ENCODE data around the gene NEU2.

Gene NEU2

DNA sequence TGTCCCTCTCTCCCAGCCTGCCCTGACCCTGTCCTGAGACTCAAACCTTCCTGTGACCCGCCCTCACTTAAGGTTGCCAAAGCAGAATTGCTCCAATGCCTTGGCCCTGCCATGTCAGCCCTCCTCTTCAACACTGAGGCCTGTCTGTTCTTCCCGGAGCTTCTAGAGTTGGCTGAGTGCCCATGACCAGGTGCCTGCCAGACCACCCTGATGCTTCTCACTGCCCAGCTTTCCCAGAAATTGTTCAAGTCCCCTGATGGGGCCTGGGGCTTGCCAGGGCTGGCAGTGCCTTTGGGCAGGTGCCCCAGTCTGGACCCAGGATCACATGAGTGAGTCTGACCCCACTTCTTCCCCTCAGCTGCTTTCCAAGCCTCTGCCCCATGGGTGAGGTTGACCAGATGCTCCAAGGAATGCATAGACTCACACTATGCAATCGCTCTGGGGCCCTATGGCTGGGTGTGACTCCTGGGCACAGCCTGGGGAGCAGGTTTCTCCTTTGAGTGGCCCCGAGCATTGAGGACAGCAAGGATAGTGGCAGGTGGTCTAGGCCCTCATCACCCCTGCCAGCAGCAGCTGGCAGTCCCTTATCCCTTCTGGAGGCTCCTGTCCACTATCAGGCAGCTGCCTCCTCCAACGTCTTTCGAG lies 24.6 kb downstream of the NEU2 start:
- TF ChIP-seq, protein P1, sequence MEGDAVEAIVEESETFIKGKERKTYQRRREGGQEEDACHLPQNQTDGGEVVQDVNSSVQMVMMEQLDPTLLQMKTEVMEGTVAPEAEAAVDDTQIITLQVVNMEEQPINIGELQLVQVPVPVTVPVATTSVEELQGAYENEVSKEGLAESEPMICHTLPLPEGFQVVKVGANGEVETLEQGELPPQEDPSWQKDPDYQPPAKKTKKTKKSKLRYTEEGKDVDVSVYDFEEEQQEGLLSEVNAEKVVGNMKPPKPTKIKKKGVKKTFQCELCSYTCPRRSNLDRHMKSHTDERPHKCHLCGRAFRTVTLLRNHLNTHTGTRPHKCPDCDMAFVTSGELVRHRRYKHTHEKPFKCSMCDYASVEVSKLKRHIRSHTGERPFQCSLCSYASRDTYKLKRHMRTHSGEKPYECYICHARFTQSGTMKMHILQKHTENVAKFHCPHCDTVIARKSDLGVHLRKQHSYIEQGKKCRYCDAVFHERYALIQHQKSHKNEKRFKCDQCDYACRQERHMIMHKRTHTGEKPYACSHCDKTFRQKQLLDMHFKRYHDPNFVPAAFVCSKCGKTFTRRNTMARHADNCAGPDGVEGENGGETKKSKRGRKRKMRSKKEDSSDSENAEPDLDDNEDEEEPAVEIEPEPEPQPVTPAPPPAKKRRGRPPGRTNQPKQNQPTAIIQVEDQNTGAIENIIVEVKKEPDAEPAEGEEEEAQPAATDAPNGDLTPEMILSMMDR (IDR thresholded peaks at IDR 0.05; ENCODE audit: low read length, missing control alignments), result no peak
- no peak for DNase-seq (ENCODE audit: low read depth)
- H3K4me3 ChIP-seq (replicated peaks; ENCODE audit: low read depth, low read length), result no peak overlapping the region

DNA sequence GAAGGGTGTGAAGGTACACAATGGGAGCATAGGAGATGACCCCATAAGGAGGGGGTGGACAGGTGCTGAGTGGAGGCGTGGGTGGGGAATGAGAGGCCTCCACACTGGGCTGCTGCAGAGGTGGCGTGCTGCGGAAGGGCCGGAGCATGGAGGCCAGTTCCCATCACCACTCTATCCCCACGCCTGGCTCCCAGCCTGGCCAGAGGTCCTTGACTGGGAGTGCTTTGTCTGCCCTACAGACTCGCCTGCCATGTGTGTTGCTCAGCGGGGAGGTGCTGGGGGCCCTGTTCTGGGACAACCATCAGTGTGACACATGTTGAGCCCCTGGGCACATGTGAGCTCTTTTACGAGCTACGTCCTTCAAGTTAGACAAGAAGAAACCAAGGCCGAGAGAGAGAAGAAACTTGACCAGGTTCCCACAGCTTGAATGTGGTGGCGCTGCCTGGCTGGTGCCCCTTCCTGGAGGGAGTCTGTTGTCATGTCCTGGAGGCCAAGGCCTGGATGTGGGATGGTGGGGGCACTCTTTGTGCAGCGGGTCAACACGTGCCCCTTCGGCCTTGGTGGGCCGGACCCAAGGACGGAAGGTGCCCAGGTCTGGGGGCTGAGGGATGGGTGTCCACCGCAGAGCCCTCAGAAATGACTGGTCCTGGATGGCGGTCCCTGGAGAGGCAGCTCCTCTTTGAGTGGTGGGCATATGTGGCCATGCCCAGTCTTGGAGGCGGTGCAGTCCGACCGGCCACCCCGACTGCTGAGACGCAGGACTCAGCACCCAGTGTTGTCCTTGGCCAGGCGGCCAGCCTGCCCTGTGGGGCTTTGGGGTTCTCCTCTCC lies 26.5 kb downstream of the NEU2 start:
- DNase-seq (ENCODE audit: low read depth), result no peak
- H3K4me3 ChIP-seq (replicated peaks; ENCODE audit: low read depth, low read length), result no peak overlapping the region
- TF ChIP-seq, protein P1 (IDR thresholded peaks at IDR 0.05; ENCODE audit: low read length, missing control alignments), result no peak

DNA sequence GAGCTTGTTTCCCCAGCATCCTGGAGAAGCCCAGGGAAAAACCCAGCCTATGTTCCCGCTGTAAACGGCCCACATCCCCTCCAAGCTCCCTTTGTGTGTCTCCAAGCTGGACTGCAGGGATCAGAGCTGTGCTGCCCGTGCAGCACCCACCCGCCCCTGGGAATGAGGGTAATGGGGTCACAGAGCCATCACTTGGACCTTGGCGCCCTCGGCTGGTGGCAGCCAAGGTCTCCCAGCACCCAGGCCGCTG lies 27.0 kb downstream of the NEU2 start:
- H3K4me3 ChIP-seq (replicated peaks; ENCODE audit: low read depth, low read length), result no peak overlapping the region
- no peak for DNase-seq (ENCODE audit: low read depth)
- TF ChIP-seq, protein P1 (IDR thresholded peaks at IDR 0.05; ENCODE audit: low read length, missing control alignments), result no peak

DNA sequence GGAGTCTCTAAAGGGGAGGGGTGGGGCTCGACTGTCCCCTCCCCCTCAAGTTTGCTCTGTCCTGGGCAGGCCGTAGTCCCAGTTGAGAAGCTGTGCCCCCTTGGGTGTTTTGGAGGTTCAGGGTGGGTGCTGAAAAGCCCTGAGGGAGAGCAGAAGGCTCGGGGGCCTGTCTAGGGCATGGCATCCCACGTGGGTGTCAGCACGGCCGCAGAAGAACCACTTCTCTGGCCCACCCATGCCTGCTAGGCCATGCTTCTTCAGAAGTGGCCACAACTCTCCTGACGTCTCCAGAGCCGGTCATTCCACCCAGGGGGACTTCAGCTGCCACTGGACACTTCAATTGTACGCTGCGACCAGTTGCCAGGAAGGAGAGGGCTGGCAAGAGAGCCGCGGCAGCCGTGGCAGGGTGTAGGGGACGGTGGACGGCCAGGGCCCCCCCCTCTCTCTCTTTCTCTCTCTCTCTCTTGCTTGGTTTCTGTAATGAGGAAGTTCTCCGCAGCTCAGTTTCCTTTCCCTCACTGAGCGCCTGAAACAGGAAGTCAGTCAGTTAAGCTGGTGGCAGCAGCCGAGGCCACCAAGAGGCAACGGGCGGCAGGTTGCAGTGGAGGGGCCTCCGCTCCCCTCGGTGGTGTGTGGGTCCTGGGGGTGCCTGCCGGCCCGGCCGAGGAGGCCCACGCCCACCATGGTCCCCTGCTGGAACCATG lies 27.5 kb downstream of the NEU2 start, which contains the start of gene INPP5D:
Gene INPP5D, plus strand, starts transcription at position 546 of the 704 bp plus-strand sequence. Its CDS starts 137 bp downstream, at position 683.
- H3K4me3 ChIP-seq (replicated peaks; ENCODE audit: low read depth, low read length), result no peak within 1 kb of the TSS
- TF ChIP-seq, protein P1 (IDR thresholded peaks at IDR 0.05; ENCODE audit: low read length, missing control alignments), result no peak
- no peak for DNase-seq (ENCODE audit: low read depth)

DNA sequence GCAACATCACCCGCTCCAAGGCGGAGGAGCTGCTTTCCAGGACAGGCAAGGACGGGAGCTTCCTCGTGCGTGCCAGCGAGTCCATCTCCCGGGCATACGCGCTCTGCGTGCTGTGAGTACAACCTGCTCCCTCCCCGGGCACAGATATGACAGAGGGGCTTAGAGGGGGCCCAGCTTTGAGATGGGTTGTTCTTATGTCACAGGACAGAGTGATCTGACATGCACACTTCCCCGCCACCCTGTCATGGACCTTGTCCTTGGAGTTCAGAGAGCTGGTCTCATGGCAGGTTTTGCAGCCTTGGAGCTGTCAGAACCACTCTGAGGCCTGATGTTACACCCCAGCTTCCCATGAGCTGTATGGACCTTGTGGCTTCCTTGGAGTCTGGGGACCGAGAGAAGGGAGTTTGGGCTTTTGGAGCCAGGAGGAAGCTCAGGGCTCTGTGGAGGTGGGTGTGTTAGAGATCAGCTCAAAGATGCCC lies 28.1 kb downstream of the NEU2 start:
- TF ChIP-seq, protein P1 (IDR thresholded peaks at IDR 0.05; ENCODE audit: low read length, missing control alignments), result no peak
- no peak overlapping the region for H3K4me3 ChIP-seq (replicated peaks; ENCODE audit: low read depth, low read length)
- DNase-seq (ENCODE audit: low read depth), result no peak

DNA sequence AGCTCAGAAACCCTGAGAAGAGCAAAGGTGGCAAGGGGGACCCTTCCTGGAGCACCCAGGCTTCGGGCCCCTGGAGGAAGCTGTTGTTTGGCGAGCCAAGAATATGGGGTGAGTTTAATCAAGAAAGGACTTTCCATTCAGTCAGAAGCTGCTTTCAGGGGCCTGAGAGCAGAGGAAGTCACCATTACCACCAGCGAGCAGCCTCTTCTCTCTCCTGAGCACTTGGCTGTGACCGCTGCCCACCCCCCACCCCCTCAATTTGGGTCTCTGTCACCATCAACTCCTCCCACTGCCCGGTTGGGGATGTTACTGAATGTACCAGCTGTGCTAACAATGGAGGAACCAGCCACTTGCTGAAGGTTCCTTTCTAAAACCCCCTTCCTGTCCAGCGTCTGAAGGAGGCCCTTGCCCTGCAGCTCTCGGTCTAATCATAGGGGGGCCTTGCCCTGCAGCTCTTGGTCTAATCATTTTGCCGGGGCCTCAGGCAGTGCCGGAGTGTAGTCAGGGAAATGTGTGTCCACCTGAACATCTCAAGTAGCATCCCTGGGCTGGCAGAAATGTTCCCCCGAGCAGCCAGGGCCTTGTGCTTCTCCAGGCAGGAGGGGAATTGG lies 28.6 kb downstream of the NEU2 start:
- DNase-seq (ENCODE audit: low read depth), result no peak
- TF ChIP-seq, protein P1 (IDR thresholded peaks at IDR 0.05; ENCODE audit: low read length, missing control alignments), result no peak
- H3K4me3 ChIP-seq (replicated peaks; ENCODE audit: low read depth, low read length), result no peak overlapping the region
